Lower leg skin (tissue), 4 donors: Measurements from ENCODE around the gene OR13C8. TPM values are rescaled to one million over a fixed set of nuclear protein-coding genes. Genes with fewer than 3 reads are reported as not detected.
"Not testable (repeated sequence)": the region's sequence is repeated elsewhere in the genome, so short reads cannot be mapped to it uniquely, and the experiment has no call there.

Experiments used
- DNase-seq, 2 donors: peaks; one replicate each; pipeline ENCODE4 v3.0.0-alpha.2; 2019; ENCODE audit warnings: low spot score in 2 of 2
- H3K4me3 ChIP-seq: fragments of 200-600 bp; sonication (generic); 2 replicates; pipeline ENCODE4 v1.5.1; 2017; ENCODE audit warnings: mild to moderate bottlenecking, low read depth; ENCODE audit not compliant: poor library complexity, severe bottlenecking
- CTCF ChIP-seq, 3 donors: fragments of 450-650 bp; IDR thresholded peaks; one replicate each; pipeline ENCODE4 v1.5.1; 2016; ENCODE audit warnings: antibody characterized with exemption in 3 of 3, mild to moderate bottlenecking in 3 of 3, moderate library complexity in 2 of 3
- POLR2A ChIP-seq, 2 donors: fragments of 450-650 bp; IDR thresholded peaks; one replicate each; pipeline ENCODE4 v1.6.1; 2016 to 2017; ENCODE audit warnings: antibody characterized with exemption in 2 of 2, mild to moderate bottlenecking in 1 of 2, moderate library complexity in 1 of 2
- WGBS, 2 donors: methylation state at CpG; one replicate each; pipeline ENCODE4 v1.1.5; 2018; 5-methylcytosine and 5-hydroxymethylcytosine counted together
- intact Hi-C: fragments of 100-400 bp; cut with DNase I; formaldehyde crosslinking; loops from one replicate; pipeline ENCODE4 v1.15.0; 2023; ENCODE audit warnings: low total_unique reads
- total RNA-seq, 4 donors: library from RNA; depleted of rRNA; stranded (reverse); fragments of >200 nt; gene quantifications; one replicate each; pipeline ENCODE4 v1.1.0, GENCODE V29; 2016

OR13C8 gene
- total RNA-seq, 4 donors from 2014 or later = not detected

GRCh38 chr9:104575456-104575855 is 6.5 kb downstream of the OR13C8 start:
- no peak for TF ChIP-seq CTCF (IDR thresholded peaks at IDR 0.05)
- TF ChIP-seq POLR2A (IDR thresholded peaks at IDR 0.05) = no peak
- WGBS, 2 donors = 49 to 60% methylated on average over 2 of the region's 2 CpGs
- intact Hi-C loops = no loop called here
- no peak for DNase-seq
- H3K4me3 ChIP-seq = no peak overlapping the region

- intact Hi-C loops = no loop called here
- TF ChIP-seq POLR2A (IDR thresholded peaks at IDR 0.05) = no peak
- no peak for TF ChIP-seq CTCF (IDR thresholded peaks at IDR 0.05)
- H3K4me3 ChIP-seq = no peak overlapping the region
- WGBS, 2 donors = 80 to 87% methylated on average over 5 of the region's 5 CpGs
- no peak for DNase-seq
These were observed 8.3 kb downstream of the OR13C8 start for GRCh38 chr9:104577263-104577662.

GRCh38 chr9:104580562-104580961 is 11.6 kb downstream of the OR13C8 start:
- intact Hi-C loops = no loop called here
- TF ChIP-seq CTCF (IDR thresholded peaks at IDR 0.05) (no peak), POLR2A (IDR thresholded peaks at IDR 0.05) (no peak)
- DNase-seq = no peak
- WGBS, 2 donors = 90 to 94% methylated on average over 1 of the region's 1 CpG
- H3K4me3 ChIP-seq = no peak overlapping the region

- intact Hi-C loops = no loop called here
- 0 to 61% methylated on average over 1 of the region's 1 CpG for WGBS, 2 donors
- H3K4me3 ChIP-seq = no peak overlapping the region
- TF ChIP-seq POLR2A (IDR thresholded peaks at IDR 0.05) = no peak
- TF ChIP-seq CTCF (IDR thresholded peaks at IDR 0.05) = no peak
- DNase-seq = no peak
These were observed 17.7 kb downstream of the OR13C8 start for GRCh38 chr9:104586496-104587180.

- WGBS, 2 donors = 0 to 67% methylated on average over 1 of the region's 1 CpG
- no peak overlapping the region for H3K4me3 ChIP-seq
- TF ChIP-seq CTCF (IDR thresholded peaks at IDR 0.05) = no peak
- intact Hi-C loops = no loop called here
- DNase-seq = no peak
These were observed 20.7 kb downstream of the OR13C8 start for GRCh38 chr9:104589626-104590025.

GRCh38 chr9:104598749-104599148 is 29.8 kb downstream of the OR13C8 start:
- DNase-seq, H3K4me3 ChIP-seq, intact Hi-C loops: not testable (repeated sequence)
- WGBS, 2 donors = 75 to 76% methylated on average over 3 of the region's 3 CpGs

- intact Hi-C loops, DNase-seq, H3K4me3 ChIP-seq: not testable (repeated sequence)
These were observed 30.3 kb downstream of the OR13C8 start, which contains the start of gene OR13C5 for GRCh38 chr9:104599313-104599712. Gene OR13C5 (minus strand): TSS chr9:104599413. CDS start chr9:104599413, 0 bp downstream.
